NCI-H1092 treated with DMSO at 0.1 percent for 48 hours (cell line): ENCODE measurements around the gene SLC9A9.

Experiments
- DNase-seq: peaks from one replicate; lab custom pipeline; 2025; lab: John Stamatoyannopoulos, UW

SLC9A9 gene

GRCh38 chr3:143693506-143693905 lies 154.8 kb downstream of the SLC9A9 start:
- no peak for DNase-seq

GRCh38 chr3:143686638-143687197 lies 161.6 kb downstream of the SLC9A9 start:
- DNase-seq: no peak

GRCh38 chr3:143685491-143685890 lies 162.8 kb downstream of the SLC9A9 start:
- DNase-seq: no peak

GRCh38 chr3:143677430-143677829 lies 170.8 kb downstream of the SLC9A9 start:
- DNase-seq: no peak

GRCh38 chr3:143676747-143677146 lies 171.5 kb downstream of the SLC9A9 start:
- no peak for DNase-seq

- DNase-seq: no peak
These were observed 172.2 kb downstream of the SLC9A9 start for GRCh38 chr3:143676021-143676420.

GRCh38 chr3:143674100-143674968 lies 173.9 kb downstream of the SLC9A9 start:
- peak; percentile 28 for DNase-seq

GRCh38 chr3:143672396-143673165 lies 175.7 kb downstream of the SLC9A9 start:
- DNase-seq: no peak

GRCh38 chr3:143671626-143672025 lies 176.6 kb downstream of the SLC9A9 start:
- DNase-seq: no peak

GRCh38 chr3:143668924-143669790 lies 179.1 kb downstream of the SLC9A9 start:
- no peak for DNase-seq

GRCh38 chr3:143668385-143668784 lies 179.9 kb downstream of the SLC9A9 start:
- DNase-seq: no peak

- DNase-seq: no peak
These were observed 186.6 kb downstream of the SLC9A9 start for GRCh38 chr3:143661677-143662076.

- DNase-seq: no peak
These were observed 189.4 kb downstream of the SLC9A9 start for GRCh38 chr3:143658861-143659260.

- no peak for DNase-seq
These were observed 190.2 kb downstream of the SLC9A9 start for GRCh38 chr3:143658116-143658515.

GRCh38 chr3:143657391-143657790 lies 190.9 kb downstream of the SLC9A9 start:
- no peak for DNase-seq

- no peak for DNase-seq
These were observed 193.4 kb downstream of the SLC9A9 start for GRCh38 chr3:143654906-143655305.

GRCh38 chr3:143653935-143654334 lies 194.3 kb downstream of the SLC9A9 start:
- no peak for DNase-seq

- no peak for DNase-seq
These were observed 194.8 kb downstream of the SLC9A9 start for GRCh38 chr3:143653493-143653892.

GRCh38 chr3:143652118-143652517 lies 196.2 kb downstream of the SLC9A9 start:
- DNase-seq: no peak

- DNase-seq: no peak
These were observed 197.4 kb downstream of the SLC9A9 start for GRCh38 chr3:143650827-143651226.

GRCh38 chr3:143650120-143650519 lies 198.1 kb downstream of the SLC9A9 start:
- no peak for DNase-seq

GRCh38 chr3:143648708-143649107 lies 199.6 kb downstream of the SLC9A9 start:
- DNase-seq: no peak
